PC-3 (cell line): ENCODE measurements around the gene APEX1. TPM values are rescaled to one million over a fixed set of nuclear protein-coding genes. Genes with fewer than 3 reads are reported as not detected.

Source experiments
- ATAC-seq: fragments of 200-7000 bp; cut with Tn5 transposase; 2 replicates; pipeline ENCODE4 v1.9.1; 2020; ENCODE audit warnings: mild to moderate bottlenecking, moderate library complexity
- BruUV-seq: library from RNA; stranded (reverse); fragments of 400-500 nt; replicated peaks from 2 replicates; lab custom pipeline; 2021; lab: Mats Ljungman, UMichigan
- CTCF ChIA-PET: fragments of 300-600 bp; sonication (Branson Sonifier 250); formaldehyde crosslinking; loops from one replicate; lab custom pipeline; 2022; ENCODE audit warnings: antibody characterized with exemption; lab: Charles Lee
- POLR2A ChIA-PET: fragments of 300-600 bp; sonication (Branson Sonifier 250); formaldehyde crosslinking; loops from one replicate; lab custom pipeline; 2022; ENCODE audit warnings: antibody characterized with exemption; ENCODE audit not compliant: unreplicated experiment; lab: Charles Lee
- DNase-seq: peaks from one replicate; pipeline ENCODE4 v3.0.0-alpha.2; 2015
- H2AFZ ChIP-seq: fragments of 300-600 bp; sonication (generic); 2 replicates; pipeline ENCODE4 v1.6.0; 2016; ENCODE audit warnings: antibody characterized with exemption, low read length
- H3F3A ChIP-seq: fragments of 300-600 bp; sonication (generic); one replicate; pipeline ENCODE4 v1.6.0; 2017; ENCODE audit warnings: antibody characterized with exemption, low read length, control low read depth, mild to moderate bottlenecking; ENCODE audit not compliant: unreplicated experiment
- H3K27ac ChIP-seq: fragments of 300-600 bp; sonication (generic); 2 replicates; pipeline ENCODE4 v1.5.1; 2016; ENCODE audit warnings: mild to moderate bottlenecking, low read length
- H3K27me3 ChIP-seq: fragments of 300-600 bp; sonication (generic); 2 replicates; pipeline ENCODE4 v1.6.1; 2016; ENCODE audit warnings: low read length, mixed read lengths
- H3K36me3 ChIP-seq: fragments of 300-600 bp; sonication (generic); 2 replicates; pipeline ENCODE4 v1.6.1; 2016; ENCODE audit warnings: low read depth, mixed run types, low read length, mixed read lengths
- H3K4me1 ChIP-seq: fragments of 300-600 bp; sonication (generic); 2 replicates; pipeline ENCODE4 v1.5.1; 2016; ENCODE audit warnings: low read length; ENCODE audit not compliant: insufficient read depth
- H3K4me2 ChIP-seq: fragments of 300-600 bp; sonication (generic); 2 replicates; pipeline ENCODE4 v1.6.0; 2016; ENCODE audit warnings: low read length
- H3K4me3 ChIP-seq: fragments of 300-600 bp; sonication (generic); 2 replicates; pipeline ENCODE4 v1.5.1; 2016; ENCODE audit warnings: mild to moderate bottlenecking, low read length, mixed read lengths
- H3K79me2 ChIP-seq: fragments of 300-600 bp; sonication (generic); 2 replicates; pipeline ENCODE4 v1.6.1; 2017; ENCODE audit warnings: low read length, mixed read lengths
- H3K9ac ChIP-seq: fragments of 300-600 bp; sonication (generic); 2 replicates; pipeline ENCODE4 v1.6.0; 2016; ENCODE audit warnings: mild to moderate bottlenecking, low read length
- H3K9me2 ChIP-seq: fragments of 300-600 bp; sonication (generic); replicated peaks from 2 replicates; pipeline ENCODE4 v1.6.1; 2016; ENCODE audit warnings: mixed run types, low read length, mixed read lengths
- H3K9me3 ChIP-seq: fragments of 300-600 bp; sonication (generic); 2 replicates; pipeline ENCODE4 v1.6.1; 2016; ENCODE audit warnings: low read length, mixed read lengths
- H4K20me1 ChIP-seq: fragments of 300-600 bp; sonication (generic); 2 replicates; pipeline ENCODE4 v1.6.1; 2016; ENCODE audit warnings: low read length, mixed read lengths
- CTCF ChIP-seq: fragments of 300-600 bp; sonication (generic); conservative IDR thresholded peaks from 2 replicates; pipeline ENCODE4 v1.5.1; 2017; ENCODE audit warnings: antibody characterized with exemption, low read depth, mild to moderate bottlenecking, low read length
- EZH2 ChIP-seq: fragments of 300-600 bp; sonication (generic); IDR thresholded peaks from one replicate; pipeline ENCODE4 v1.6.1; 2017; ENCODE audit warnings: antibody characterized with exemption, mild to moderate bottlenecking, low read length; ENCODE audit not compliant: unreplicated experiment
- EZH2phosphoT487 ChIP-seq: fragments of 300-600 bp; sonication (generic); IDR thresholded peaks from 2 replicates; pipeline ENCODE4 v1.6.1; 2018; ENCODE audit warnings: mild to moderate bottlenecking, antibody characterized with exemption, low read length, borderline replicate concordance
- intact Hi-C: fragments of 100-400 bp; cut with micrococcal nuclease; formaldehyde crosslinking; loops from 2 replicates; pipeline ENCODE4 v1.9.0; 2023
- total RNA-seq: library from RNA; depleted of rRNA; stranded (reverse); fragments of >200 nt; gene quantifications from 2 replicates; pipeline ENCODE4 v1.2.3, GENCODE V29; 2014

The APEX1 gene
- total RNA-seq, 1 experiment from 2014 or later = 147 TPM

- CTCF ChIA-PET = no interaction called here
- no peak overlapping the region for H2AFZ ChIP-seq
- BruUV-seq = no TSS peak
Measured at GRCh38 chr14:20436363-20436755, 18.7 kb upstream of the APEX1 start.

GRCh38 chr14:20438664-20439063, 16.4 kb upstream of the APEX1 start:
- BruUV-seq = no TSS peak
- Histone ChIP-seq H3K27me3 (no peaks in the 10 kb centered on the region), H3K4me1 (no peaks in the 10 kb centered on the region), H3K9ac (no peak overlapping the region), H3K4me2 (no peak overlapping the region), H3K36me3 (no peaks in the 10 kb centered on the region), H3K4me3 (no peak overlapping the region), H3K27ac (no peak overlapping the region), H3K9me2 (no peaks in the 10 kb centered on the region), H4K20me1 (no peaks in the 10 kb centered on the region), H3K79me2 (no peaks in the 10 kb centered on the region), H2AFZ (no peak overlapping the region), H3K9me3 (no peaks in the 10 kb centered on the region), H3F3A (no peaks in the 10 kb centered on the region)
- ATAC-seq = no peak
- ChIA-PET POLR2A (no interaction called here), CTCF (no interaction called here)
- no peak for TF ChIP-seq CTCF
- TF ChIP-seq EZH2 = no peak
- no peak for TF ChIP-seq EZH2phosphoT487
- intact Hi-C loops = no loop called here
- no peak for DNase-seq

More at GRCh38 chr14:20436363-20436755, 18.7 kb upstream of the APEX1 start:
- TF ChIP-seq EZH2 (no peak), EZH2phosphoT487 (no peak), CTCF (no peak)
- intact Hi-C loops = no loop called here
- Histone ChIP-seq H3K9me2 (no peaks in the 10 kb centered on the region), H3K36me3 (no peaks in the 10 kb centered on the region), H3K4me3 (no peak overlapping the region), H3K4me2 (no peak overlapping the region), H3K79me2 (no peaks in the 10 kb centered on the region), H4K20me1 (no peaks in the 10 kb centered on the region), H3K27me3 (no peaks in the 10 kb centered on the region), H3K4me1 (no peaks in the 10 kb centered on the region), H3K9ac (no peak overlapping the region), H3F3A (no peaks in the 10 kb centered on the region), H3K27ac (no peak overlapping the region), H3K9me3 (no peaks in the 10 kb centered on the region)
- POLR2A ChIA-PET = no interaction called here
- DNase-seq = no peak
- ATAC-seq = no peak

GRCh38 chr14:20440465-20440864, 14.6 kb upstream of the APEX1 start:
- Histone ChIP-seq H3K4me2 (no peak overlapping the region), H2AFZ (no peak overlapping the region), H3K27ac (no peak overlapping the region), H3K9me3 (no peaks in the 10 kb centered on the region), H3K9ac (no peak overlapping the region), H3K4me1 (no peaks in the 10 kb centered on the region), H3K79me2 (no peaks in the 10 kb centered on the region), H3K36me3 (peaks cover 2% of the 10 kb centered on the region; the same call in 1 of the 2 replicates), H3K9me2 (no peaks in the 10 kb centered on the region), H4K20me1 (no peaks in the 10 kb centered on the region), H3K4me3 (no peak overlapping the region), H3F3A (no peaks in the 10 kb centered on the region), H3K27me3 (no peaks in the 10 kb centered on the region)
- ChIA-PET CTCF (no interaction called here), POLR2A (no interaction called here)
- no peak for ATAC-seq
- BruUV-seq = no TSS peak
- no peak for DNase-seq
- TF ChIP-seq EZH2phosphoT487 (no peak), CTCF (no peak), EZH2 (no peak)
- intact Hi-C loops = no loop called here
